Measurements from ENCODE around the gene EBF4. TPM values are rescaled to one million over a fixed set of nuclear protein-coding genes. Genes with fewer than 3 reads are reported as not detected.
A peak's percentile ranks its signal among the peaks of the same experiment; 100 is the strongest.

Gene EBF4
- total and polyA plus RNA-seq, 4 donors, result 10.2 to 91.0 (median 51.9) TPM

- DNase-seq (ENCODE audit: low read depth in 4 of 6, low spot score in 6 of 6), result no peak
- whole genome bisulfite sequencing (ENCODE audit: insufficient coverage), result 94% methylated on average over 17 of the region's 17 CpGs
- H3K36me3 ChIP-seq (ENCODE audit: control insufficient read depth, insufficient read depth, low read length), result peaks cover 69% of the 10 kb centered on the region
Measured at GRCh38 chr20:2655331-2656116, 37.1 kb upstream of the EBF4 start.

GRCh38 chr20:2656471-2657117 is 36.0 kb upstream of the EBF4 start:
- no peak overlapping the region for H3K27ac ChIP-seq (ENCODE audit: low read depth, low read length)
- peaks cover 76% of the 10 kb centered on the region for H3K36me3 ChIP-seq (ENCODE audit: control insufficient read depth, insufficient read depth, low read length)
- peaks cover 18% of the 10 kb centered on the region for H3K4me1 ChIP-seq (ENCODE audit: control insufficient read depth, insufficient read depth, low read length)
- 95% methylated on average over 10 of the region's 12 CpGs for WGBS (ENCODE audit: insufficient coverage)
- no peak overlapping the region for H3K4me3 ChIP-seq (ENCODE audit: low read depth, low read length)
- DNase-seq (ENCODE audit: low read depth in 4 of 6, low spot score in 6 of 6), result no peak
- H3K9me3 ChIP-seq (ENCODE audit: control insufficient read depth, insufficient read depth, low read length), result no peaks in the 10 kb centered on the region
- H3K27me3 ChIP-seq (ENCODE audit: control insufficient read depth, insufficient read depth, low read length), result no peaks in the 10 kb centered on the region

More at GRCh38 chr20:2655331-2656116, 37.1 kb upstream of the EBF4 start:
- Histone ChIP-seq H3K27ac (ENCODE audit: low read depth, low read length) (no peak overlapping the region), H3K4me1 (ENCODE audit: control insufficient read depth, insufficient read depth, low read length) (peaks cover 19% of the 10 kb centered on the region), H3K27me3 (ENCODE audit: control insufficient read depth, insufficient read depth, low read length) (no peaks in the 10 kb centered on the region), H3K4me3 (ENCODE audit: low read depth, low read length) (no peak overlapping the region), H3K9me3 (ENCODE audit: control insufficient read depth, insufficient read depth, low read length) (no peaks in the 10 kb centered on the region)

GRCh38 chr20:2657241-2657640 is 35.3 kb upstream of the EBF4 start:
- 86% methylated on average over 2 of the region's 5 CpGs for WGBS (ENCODE audit: insufficient coverage)
- H3K36me3 ChIP-seq (ENCODE audit: control insufficient read depth, insufficient read depth, low read length), result peaks cover 79% of the 10 kb centered on the region
- no peak for DNase-seq (ENCODE audit: low read depth in 4 of 6, low spot score in 6 of 6)

GRCh38 chr20:2657674-2658073 is 34.9 kb upstream of the EBF4 start:
- H3K4me1 ChIP-seq (ENCODE audit: control insufficient read depth, insufficient read depth, low read length), result peaks cover 16% of the 10 kb centered on the region

More at GRCh38 chr20:2657241-2657640, 35.3 kb upstream of the EBF4 start:
- Histone ChIP-seq H3K9me3 (ENCODE audit: control insufficient read depth, insufficient read depth, low read length) (no peaks in the 10 kb centered on the region), H3K4me1 (ENCODE audit: control insufficient read depth, insufficient read depth, low read length) (peaks cover 16% of the 10 kb centered on the region), H3K27me3 (ENCODE audit: control insufficient read depth, insufficient read depth, low read length) (no peaks in the 10 kb centered on the region), H3K27ac (ENCODE audit: low read depth, low read length) (no peak overlapping the region), H3K4me3 (ENCODE audit: low read depth, low read length) (no peak overlapping the region)

GRCh38 chr20:2658414-2659354 is 33.9 kb upstream of the EBF4 start:
- no peak overlapping the region for H3K4me3 ChIP-seq (ENCODE audit: low read depth, low read length)
- 72% methylated on average over 12 of the region's 13 CpGs for WGBS (ENCODE audit: insufficient coverage)
- H3K27me3 ChIP-seq (ENCODE audit: control insufficient read depth, insufficient read depth, low read length), result no peaks in the 10 kb centered on the region
- peaks cover 17% of the 10 kb centered on the region for H3K4me1 ChIP-seq (ENCODE audit: control insufficient read depth, insufficient read depth, low read length)
- H3K9me3 ChIP-seq (ENCODE audit: control insufficient read depth, insufficient read depth, low read length), result no peaks in the 10 kb centered on the region
- peaks cover 84% of the 10 kb centered on the region for H3K36me3 ChIP-seq (ENCODE audit: control insufficient read depth, insufficient read depth, low read length)
- DNase-seq (ENCODE audit: low read depth in 4 of 6, low spot score in 6 of 6), result no peak
- H3K27ac ChIP-seq (ENCODE audit: low read depth, low read length), result no peak overlapping the region

More at GRCh38 chr20:2657674-2658073, 34.9 kb upstream of the EBF4 start:
- no peak for DNase-seq (ENCODE audit: low read depth in 4 of 6, low spot score in 6 of 6)
- WGBS (ENCODE audit: insufficient coverage), result no CpG with 5 or more reads among the region's 5 CpGs
- Histone ChIP-seq H3K27ac (ENCODE audit: low read depth, low read length) (no peak overlapping the region), H3K4me3 (ENCODE audit: low read depth, low read length) (no peak overlapping the region), H3K27me3 (ENCODE audit: control insufficient read depth, insufficient read depth, low read length) (no peaks in the 10 kb centered on the region), H3K9me3 (ENCODE audit: control insufficient read depth, insufficient read depth, low read length) (no peaks in the 10 kb centered on the region), H3K36me3 (ENCODE audit: control insufficient read depth, insufficient read depth, low read length) (peaks cover 82% of the 10 kb centered on the region)

- H3K36me3 ChIP-seq (ENCODE audit: control insufficient read depth, insufficient read depth, low read length), result peaks cover 75% of the 10 kb centered on the region
- DNase-seq (ENCODE audit: low read depth in 4 of 6, low spot score in 6 of 6), result no peak
- H3K9me3 ChIP-seq (ENCODE audit: control insufficient read depth, insufficient read depth, low read length), result no peaks in the 10 kb centered on the region
- 91% methylated on average over 5 of the region's 10 CpGs for WGBS (ENCODE audit: insufficient coverage)
- no peak overlapping the region for H3K4me3 ChIP-seq (ENCODE audit: low read depth, low read length)
- H3K27me3 ChIP-seq (ENCODE audit: control insufficient read depth, insufficient read depth, low read length), result no peaks in the 10 kb centered on the region
- H3K4me1 ChIP-seq (ENCODE audit: control insufficient read depth, insufficient read depth, low read length), result peaks cover 9% of the 10 kb centered on the region
- no peak overlapping the region for H3K27ac ChIP-seq (ENCODE audit: low read depth, low read length)
Measured at GRCh38 chr20:2659547-2659946, 33.0 kb upstream of the EBF4 start.

- peaks cover 37% of the 10 kb centered on the region for H3K36me3 ChIP-seq (ENCODE audit: control insufficient read depth, insufficient read depth, low read length)
- WGBS (ENCODE audit: insufficient coverage), result 13% methylated on average over 11 of the region's 13 CpGs
- H3K27ac ChIP-seq (ENCODE audit: low read depth, low read length), result no peak overlapping the region
- no peaks in the 10 kb centered on the region for H3K27me3 ChIP-seq (ENCODE audit: control insufficient read depth, insufficient read depth, low read length)
- peaks cover 8% of the 10 kb centered on the region for H3K4me1 ChIP-seq (ENCODE audit: control insufficient read depth, insufficient read depth, low read length)
- H3K4me3 ChIP-seq (ENCODE audit: low read depth, low read length), result peak overlapping the region; percentile 91
- DNase-seq (ENCODE audit: low read depth in 4 of 6, low spot score in 6 of 6), result no peak
- no peaks in the 10 kb centered on the region for H3K9me3 ChIP-seq (ENCODE audit: control insufficient read depth, insufficient read depth, low read length)
Measured at GRCh38 chr20:2663364-2663886, 29.2 kb upstream of the EBF4 start.

GRCh38 chr20:2663887-2664719 is 28.5 kb upstream of the EBF4 start, which contains the start of gene IDH3B:
IDH3B (minus strand) TSS chr20:2664216; CDS start chr20:2664188, 28 bp downstream.
- peaks cover 8% of the 10 kb centered on the region for H3K4me1 ChIP-seq (ENCODE audit: control insufficient read depth, insufficient read depth, low read length)
- H3K4me3 ChIP-seq (ENCODE audit: low read depth, low read length), result peak within 1 kb of the TSS; percentile 91
- DNase-seq (ENCODE audit: low read depth in 4 of 6, low spot score in 6 of 6), result peak; percentile 87 to 98 (median 91)
- WGBS (ENCODE audit: insufficient coverage), result under 1% methylated on average over 38 of the region's 49 CpGs
- peaks cover 30% of the 10 kb centered on the region for H3K36me3 ChIP-seq (ENCODE audit: control insufficient read depth, insufficient read depth, low read length)
- no peaks in the 10 kb centered on the region for H3K9me3 ChIP-seq (ENCODE audit: control insufficient read depth, insufficient read depth, low read length)
- peak within 1 kb of the TSS; percentile 92 for H3K27ac ChIP-seq (ENCODE audit: low read depth, low read length)
- no peaks in the 10 kb centered on the region for H3K27me3 ChIP-seq (ENCODE audit: control insufficient read depth, insufficient read depth, low read length)

Data from spinal cord (tissue), 10 donors.